Suprapubic skin (tissue), 4 donors: Measurements from ENCODE around the gene METTL9. TPM values are rescaled to one million over a fixed set of nuclear protein-coding genes. Genes with fewer than 3 reads are reported as not detected.
"Not testable (repeated sequence)": the region's sequence is repeated elsewhere in the genome, so short reads cannot be mapped to it uniquely, and the experiment has no call there.

Experiments
- DNase-seq, 2 donors: peaks; one replicate each; pipeline ENCODE4 v3.0.0-alpha.2; 2019; ENCODE audit warnings: low spot score in 2 of 2
- H3K27ac ChIP-seq: fragments of 200-600 bp; sonication (generic); one replicate; pipeline ENCODE4 v1.5.1; 2019
- H3K27me3 ChIP-seq: fragments of 200-600 bp; sonication (generic); one replicate; pipeline ENCODE4 v1.5.1; 2019
- H3K36me3 ChIP-seq: fragments of 200-600 bp; sonication (generic); one replicate; pipeline ENCODE4 v1.5.1; 2019
- H3K4me1 ChIP-seq: fragments of 200-600 bp; sonication (generic); one replicate; pipeline ENCODE4 v1.5.1; 2019
- H3K4me3 ChIP-seq: fragments of 200-600 bp; sonication (generic); one replicate; pipeline ENCODE4 v1.5.1; 2019; ENCODE audit warnings: mild to moderate bottlenecking
- H3K9me3 ChIP-seq: fragments of 200-600 bp; sonication (generic); one replicate; pipeline ENCODE4 v1.5.1; 2019
- EP300 ChIP-seq: sonication (generic); formaldehyde crosslinking; IDR thresholded peaks from one replicate; pipeline ENCODE4 v1.6.1; 2017; ENCODE audit warnings: antibody characterized with exemption
- POLR2A ChIP-seq, 2 donors: fragments of 450-650 bp; IDR thresholded peaks; one replicate each; pipeline ENCODE4 v1.6.1; 2017; ENCODE audit warnings: antibody characterized with exemption in 2 of 2, mild to moderate bottlenecking in 2 of 2, moderate library complexity in 2 of 2
- POLR2AphosphoS5 ChIP-seq, 3 donors: sonication (generic); formaldehyde crosslinking; IDR thresholded peaks; one replicate each; pipeline ENCODE4 v1.6.1; 2017; ENCODE audit warnings: antibody characterized with exemption in 3 of 3
- WGBS: methylation state at CpG from one replicate; pipeline ENCODE4 v1.1.5; 2018; 5-methylcytosine and 5-hydroxymethylcytosine counted together
- total RNA-seq, 4 donors: library from RNA; depleted of rRNA; stranded (reverse); fragments of >200 nt; gene quantifications; one replicate each; pipeline ENCODE4 v1.1.0, GENCODE V29; 2016
- TF ChIP-seq, protein P1 (sequence below), 2 donors: fragments of 200-600 bp in 1 of 2; fragments of 450-650 bp in 1 of 2; sonication (generic) in 1 of 2; IDR thresholded peaks; one replicate each; pipeline ENCODE4 v1.5.1; 2016 to 2019; ENCODE audit warnings: antibody characterized with exemption in 2 of 2, mild to moderate bottlenecking in 1 of 2, moderate library complexity in 1 of 2

The METTL9 gene
- total RNA-seq, 4 donors from 2014 or later: 76.3 to 105 (median 85.7) TPM

DNA sequence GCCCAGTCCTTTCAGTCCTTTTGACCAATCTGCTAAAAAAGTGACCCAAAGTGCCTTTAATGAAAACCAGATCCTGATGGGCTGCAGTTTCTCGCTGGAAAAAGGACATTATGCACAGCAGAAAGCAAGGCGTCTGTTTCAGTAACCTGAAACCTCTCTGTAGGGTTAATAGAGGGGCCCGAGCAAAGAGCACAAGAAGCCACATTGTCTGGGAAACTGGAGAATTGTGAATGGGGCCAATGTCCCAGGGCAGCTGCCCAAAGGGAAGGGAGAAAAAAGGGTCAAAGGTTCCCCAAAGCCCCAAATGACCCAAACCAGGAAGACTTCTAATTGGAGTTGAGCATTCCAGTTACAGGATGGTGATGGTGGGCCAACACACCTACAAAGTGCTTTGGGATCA lies 67.4 kb downstream of the METTL9 start:
- Histone ChIP-seq H3K4me1 (peaks cover 9% of the 10 kb centered on the region), H3K9me3 (no peaks in the 10 kb centered on the region), H3K27ac (no peak overlapping the region), H3K27me3 (peaks cover 15% of the 10 kb centered on the region), H3K4me3 (no peak overlapping the region), H3K36me3 (no peaks in the 10 kb centered on the region)
- WGBS: 52% methylated on average over 3 of the region's 3 CpGs
- TF ChIP-seq EP300 (no peak), POLR2A (IDR thresholded peaks at IDR 0.05) (no peak), POLR2AphosphoS5 (IDR thresholded peaks at IDR 0.05) (no peak)
- TF ChIP-seq, protein P1, sequence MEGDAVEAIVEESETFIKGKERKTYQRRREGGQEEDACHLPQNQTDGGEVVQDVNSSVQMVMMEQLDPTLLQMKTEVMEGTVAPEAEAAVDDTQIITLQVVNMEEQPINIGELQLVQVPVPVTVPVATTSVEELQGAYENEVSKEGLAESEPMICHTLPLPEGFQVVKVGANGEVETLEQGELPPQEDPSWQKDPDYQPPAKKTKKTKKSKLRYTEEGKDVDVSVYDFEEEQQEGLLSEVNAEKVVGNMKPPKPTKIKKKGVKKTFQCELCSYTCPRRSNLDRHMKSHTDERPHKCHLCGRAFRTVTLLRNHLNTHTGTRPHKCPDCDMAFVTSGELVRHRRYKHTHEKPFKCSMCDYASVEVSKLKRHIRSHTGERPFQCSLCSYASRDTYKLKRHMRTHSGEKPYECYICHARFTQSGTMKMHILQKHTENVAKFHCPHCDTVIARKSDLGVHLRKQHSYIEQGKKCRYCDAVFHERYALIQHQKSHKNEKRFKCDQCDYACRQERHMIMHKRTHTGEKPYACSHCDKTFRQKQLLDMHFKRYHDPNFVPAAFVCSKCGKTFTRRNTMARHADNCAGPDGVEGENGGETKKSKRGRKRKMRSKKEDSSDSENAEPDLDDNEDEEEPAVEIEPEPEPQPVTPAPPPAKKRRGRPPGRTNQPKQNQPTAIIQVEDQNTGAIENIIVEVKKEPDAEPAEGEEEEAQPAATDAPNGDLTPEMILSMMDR (IDR thresholded peaks at IDR 0.05): no peak
- DNase-seq: peak in 1 of 2 donors; percentile 24

DNA sequence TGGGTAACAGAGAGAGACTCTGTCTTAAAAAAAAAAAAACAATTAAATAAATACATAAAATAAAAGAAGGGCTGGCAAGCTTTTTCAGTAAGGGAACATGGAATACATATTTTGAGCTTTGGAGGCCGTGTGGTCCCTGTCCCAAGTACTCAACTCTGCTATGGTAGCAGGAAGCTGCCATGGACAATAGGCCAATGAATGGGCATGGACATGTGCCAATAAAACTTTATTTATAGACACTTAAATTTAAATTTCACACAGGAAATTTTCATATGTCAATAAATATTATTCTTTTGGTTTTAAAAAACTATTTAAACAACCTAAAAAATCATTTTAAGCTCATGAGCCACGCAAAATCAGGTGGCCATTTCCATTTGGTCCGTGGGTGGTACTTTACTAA lies 68.2 kb downstream of the METTL9 start:
- Histone ChIP-seq H3K4me3 (no peak overlapping the region), H3K27me3 (peaks cover 15% of the 10 kb centered on the region), H3K9me3 (no peaks in the 10 kb centered on the region), H3K4me1 (peaks cover 9% of the 10 kb centered on the region), H3K27ac (no peak overlapping the region), H3K36me3 (no peaks in the 10 kb centered on the region)
- TF ChIP-seq, protein P1 (IDR thresholded peaks at IDR 0.05): no peak
- TF ChIP-seq POLR2AphosphoS5 (IDR thresholded peaks at IDR 0.05): no peak
- TF ChIP-seq EP300: no peak
- no peak for TF ChIP-seq POLR2A (IDR thresholded peaks at IDR 0.05)
- peak in 1 of 2 donors; percentile 8 for DNase-seq
- WGBS: 83% methylated on average over 3 of the region's 3 CpGs

DNA sequence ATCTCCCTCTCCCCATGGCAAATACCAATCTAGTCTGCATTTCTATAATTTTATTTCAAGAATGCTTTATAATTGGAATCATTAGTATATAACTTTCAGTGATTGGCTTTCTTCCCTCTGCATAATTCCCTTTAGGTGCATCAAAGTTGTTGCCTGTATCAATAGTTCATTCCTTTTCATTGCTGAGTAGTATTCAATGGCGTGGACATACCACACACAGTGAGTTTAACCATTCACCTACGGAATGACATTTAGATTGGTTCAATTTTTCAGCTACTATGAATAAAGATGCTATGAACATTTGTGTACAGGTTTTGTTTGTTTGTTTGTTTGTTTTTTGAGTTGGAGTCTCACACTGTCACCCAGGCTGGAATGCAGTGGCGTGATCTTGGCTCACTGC lies 74.1 kb downstream of the METTL9 start:
- peaks cover 3% of the 10 kb centered on the region for H3K27me3 ChIP-seq

DNA sequence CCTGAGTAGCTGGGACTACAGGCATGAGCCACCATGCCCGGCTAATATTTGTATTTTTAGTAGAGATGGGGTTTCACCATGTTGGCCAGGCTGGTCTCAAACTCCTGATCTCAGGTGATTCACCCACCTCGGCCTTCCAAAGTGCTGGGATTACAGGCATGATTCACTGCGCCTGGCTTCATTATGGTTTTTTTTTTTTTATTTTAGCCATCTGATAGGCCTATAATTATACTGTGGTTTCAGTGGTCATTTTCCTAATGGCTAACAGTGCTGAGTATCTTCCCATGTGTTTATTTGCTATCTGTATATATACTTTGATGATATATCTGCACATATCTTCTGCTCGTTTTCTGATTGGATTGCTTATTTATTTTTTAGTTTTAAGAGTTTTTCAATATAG lies 75.1 kb downstream of the METTL9 start:
- H3K9me3 ChIP-seq, H3K27me3 ChIP-seq, H3K4me1 ChIP-seq, H3K4me3 ChIP-seq, H3K27ac ChIP-seq, H3K36me3 ChIP-seq: not testable (repeated sequence)
- 92% methylated on average over 4 of the region's 4 CpGs for WGBS
- peak in 1 of 2 donors; percentile 16 for DNase-seq

More for the DNA sequence above, 74.1 kb downstream of the METTL9 start:
- Histone ChIP-seq H3K4me1 (no peaks in the 10 kb centered on the region), H3K4me3 (no peak overlapping the region), H3K9me3 (no peaks in the 10 kb centered on the region), H3K27ac (no peak overlapping the region), H3K36me3 (no peaks in the 10 kb centered on the region)
- WGBS: 94% methylated on average over 3 of the region's 3 CpGs
- no peak for TF ChIP-seq POLR2A (IDR thresholded peaks at IDR 0.05)
- TF ChIP-seq, protein P1 (IDR thresholded peaks at IDR 0.05): no peak
- TF ChIP-seq POLR2AphosphoS5 (IDR thresholded peaks at IDR 0.05): no peak
- no peak for TF ChIP-seq EP300
- DNase-seq: peak in 1 of 2 donors; percentile 9

DNA sequence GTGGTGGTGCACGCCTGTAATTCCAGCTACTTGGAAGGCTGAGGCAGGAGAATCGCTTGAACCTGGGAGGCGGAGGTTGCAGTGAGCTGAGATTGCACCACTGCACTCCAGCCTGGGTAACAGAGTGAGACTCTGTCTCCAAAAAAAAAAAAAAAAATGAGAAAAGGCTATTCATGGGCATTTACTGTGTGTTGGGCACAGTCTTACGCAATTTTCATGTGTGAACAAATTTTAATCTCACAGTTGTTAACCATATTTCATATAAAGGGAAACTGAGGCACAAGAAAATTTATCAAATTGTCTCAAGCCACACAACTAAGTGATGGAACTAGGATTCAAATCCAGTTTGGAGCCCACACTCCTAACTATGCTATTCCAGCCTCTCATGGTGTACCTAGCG lies 81.3 kb downstream of the METTL9 start:
- not testable (repeated sequence) for H3K27ac ChIP-seq, H3K9me3 ChIP-seq, H3K4me1 ChIP-seq, H3K4me3 ChIP-seq, DNase-seq, H3K36me3 ChIP-seq
- H3K27me3 ChIP-seq: peaks cover 13% of the 10 kb centered on the region
- 94% methylated on average over 5 of the region's 5 CpGs for WGBS

DNA sequence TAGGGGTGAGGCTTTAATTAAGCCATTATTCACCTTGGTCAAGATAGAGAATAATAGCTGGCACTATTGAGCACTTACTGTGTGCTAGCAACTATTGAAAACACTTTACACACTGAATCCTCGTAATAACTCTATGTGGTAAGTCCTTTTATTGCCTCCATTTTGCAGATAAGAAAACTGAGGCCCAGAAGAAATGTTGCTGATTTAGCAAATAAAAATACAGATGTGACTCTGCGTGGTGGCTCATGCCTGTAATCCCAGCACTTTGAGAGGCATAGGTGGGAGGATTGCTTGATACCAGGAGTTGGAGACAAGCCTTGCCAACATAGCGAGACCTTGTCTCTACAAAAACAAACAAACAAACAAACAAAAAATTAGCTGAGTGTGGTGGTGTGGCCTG lies 83.8 kb downstream of the METTL9 start:
- DNase-seq: no peak
- TF ChIP-seq EP300 (no peak), POLR2A (IDR thresholded peaks at IDR 0.05) (no peak), POLR2AphosphoS5 (IDR thresholded peaks at IDR 0.05) (no peak)
- TF ChIP-seq, protein P1 (IDR thresholded peaks at IDR 0.05): no peak
- no peak overlapping the region for H3K27ac ChIP-seq
- 87% methylated on average over 3 of the region's 3 CpGs for WGBS
- H3K9me3 ChIP-seq: no peaks in the 10 kb centered on the region
- no peaks in the 10 kb centered on the region for H3K4me1 ChIP-seq
- peaks cover 13% of the 10 kb centered on the region for H3K27me3 ChIP-seq
- H3K36me3 ChIP-seq: no peaks in the 10 kb centered on the region
- no peak overlapping the region for H3K4me3 ChIP-seq
